ENCODE measurements around the gene EPHA4.

The EPHA4 gene

DNA sequence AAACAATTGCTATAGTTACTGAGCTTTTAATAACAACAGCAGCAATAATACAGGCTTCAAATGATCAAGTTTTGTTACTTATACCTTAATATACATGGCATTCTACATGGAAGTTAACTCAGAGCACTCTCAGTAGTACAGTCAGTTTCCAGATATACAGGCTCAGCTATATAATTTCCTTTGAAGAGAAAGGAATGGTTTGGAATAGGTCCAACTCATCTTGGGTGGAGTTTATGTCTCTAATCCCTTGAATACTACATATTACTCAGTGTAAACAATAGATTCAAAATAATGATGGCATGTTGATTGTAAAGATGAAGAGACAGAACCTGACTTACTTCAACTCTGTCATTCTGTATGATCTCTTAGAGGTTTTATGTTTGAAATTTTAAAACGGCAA, 174.9 kb downstream of the EPHA4 start:
- Histone ChIP-seq H3K27me3 (ENCODE audit: insufficient read depth, low read depth) (no peaks in the 10 kb centered on the region), H3K4me2 (no peak overlapping the region), H2AFZ (ENCODE audit: low read depth) (no peak overlapping the region), H4K20me1 (ENCODE audit: insufficient read depth) (no peaks in the 10 kb centered on the region), H3K4me3 (IDR thresholded peaks at IDR 0.05; ENCODE audit: insufficient read depth, low read depth, low read length) (no peak overlapping the region), H3K36me3 (ENCODE audit: insufficient read depth) (no peaks in the 10 kb centered on the region), H3K79me2 (ENCODE audit: insufficient read depth, low read depth) (no peaks in the 10 kb centered on the region), H3K9ac (no peak overlapping the region), H3K27ac (no peak overlapping the region), H3K4me1 (ENCODE audit: low read depth, poor library complexity, severe bottlenecking) (no peaks in the 10 kb centered on the region)
- TF ChIP-seq, protein P1, sequence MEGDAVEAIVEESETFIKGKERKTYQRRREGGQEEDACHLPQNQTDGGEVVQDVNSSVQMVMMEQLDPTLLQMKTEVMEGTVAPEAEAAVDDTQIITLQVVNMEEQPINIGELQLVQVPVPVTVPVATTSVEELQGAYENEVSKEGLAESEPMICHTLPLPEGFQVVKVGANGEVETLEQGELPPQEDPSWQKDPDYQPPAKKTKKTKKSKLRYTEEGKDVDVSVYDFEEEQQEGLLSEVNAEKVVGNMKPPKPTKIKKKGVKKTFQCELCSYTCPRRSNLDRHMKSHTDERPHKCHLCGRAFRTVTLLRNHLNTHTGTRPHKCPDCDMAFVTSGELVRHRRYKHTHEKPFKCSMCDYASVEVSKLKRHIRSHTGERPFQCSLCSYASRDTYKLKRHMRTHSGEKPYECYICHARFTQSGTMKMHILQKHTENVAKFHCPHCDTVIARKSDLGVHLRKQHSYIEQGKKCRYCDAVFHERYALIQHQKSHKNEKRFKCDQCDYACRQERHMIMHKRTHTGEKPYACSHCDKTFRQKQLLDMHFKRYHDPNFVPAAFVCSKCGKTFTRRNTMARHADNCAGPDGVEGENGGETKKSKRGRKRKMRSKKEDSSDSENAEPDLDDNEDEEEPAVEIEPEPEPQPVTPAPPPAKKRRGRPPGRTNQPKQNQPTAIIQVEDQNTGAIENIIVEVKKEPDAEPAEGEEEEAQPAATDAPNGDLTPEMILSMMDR (conservative IDR thresholded peaks at IDR 0.05; ENCODE audit: low read depth, low read length), result no peak

DNA sequence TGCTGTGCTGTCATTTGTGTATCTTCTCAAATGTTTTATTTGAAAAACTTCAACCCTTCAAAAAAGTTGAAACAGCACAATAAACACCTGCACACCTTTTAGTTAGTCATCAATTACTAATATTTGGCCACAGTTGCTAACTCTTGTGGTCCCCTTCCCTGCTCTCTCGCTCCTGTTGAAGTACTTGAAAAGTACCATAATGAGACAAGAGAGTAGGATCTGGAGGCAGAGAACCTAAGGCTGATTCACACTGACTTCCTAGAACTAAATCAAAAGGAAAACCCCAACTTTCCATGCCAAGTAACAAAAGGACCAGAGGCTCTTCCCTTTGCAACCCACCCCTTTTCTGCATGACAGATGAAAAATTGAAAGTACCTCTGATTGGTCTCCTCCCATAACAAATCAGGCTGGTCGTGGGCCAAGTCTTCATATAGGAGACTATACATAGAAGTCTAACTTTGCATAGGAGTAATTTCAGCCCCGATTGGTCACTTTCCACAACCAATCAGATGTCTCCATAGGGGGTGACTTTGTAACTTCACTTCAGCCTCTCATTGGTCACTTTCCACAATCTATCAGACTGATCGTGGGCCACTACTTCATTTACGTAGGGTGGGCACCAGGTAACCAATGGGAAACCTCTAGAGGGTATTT, 179.7 kb downstream of the EPHA4 start:
- Histone ChIP-seq H2AFZ (ENCODE audit: low read depth) (no peak overlapping the region), H4K20me1 (ENCODE audit: insufficient read depth) (no peaks in the 10 kb centered on the region), H3K36me3 (ENCODE audit: insufficient read depth) (no peaks in the 10 kb centered on the region), H3K27ac (no peak overlapping the region), H3K4me2 (no peak overlapping the region), H3K4me3 (IDR thresholded peaks at IDR 0.05; ENCODE audit: insufficient read depth, low read depth, low read length) (no peak overlapping the region), H3K9ac (no peak overlapping the region), H3K27me3 (ENCODE audit: insufficient read depth, low read depth) (no peaks in the 10 kb centered on the region), H3K4me1 (ENCODE audit: low read depth, poor library complexity, severe bottlenecking) (no peaks in the 10 kb centered on the region), H3K79me2 (ENCODE audit: insufficient read depth, low read depth) (no peaks in the 10 kb centered on the region)
- TF ChIP-seq, protein P1 (conservative IDR thresholded peaks at IDR 0.05; ENCODE audit: low read depth, low read length), result no peak

DNA sequence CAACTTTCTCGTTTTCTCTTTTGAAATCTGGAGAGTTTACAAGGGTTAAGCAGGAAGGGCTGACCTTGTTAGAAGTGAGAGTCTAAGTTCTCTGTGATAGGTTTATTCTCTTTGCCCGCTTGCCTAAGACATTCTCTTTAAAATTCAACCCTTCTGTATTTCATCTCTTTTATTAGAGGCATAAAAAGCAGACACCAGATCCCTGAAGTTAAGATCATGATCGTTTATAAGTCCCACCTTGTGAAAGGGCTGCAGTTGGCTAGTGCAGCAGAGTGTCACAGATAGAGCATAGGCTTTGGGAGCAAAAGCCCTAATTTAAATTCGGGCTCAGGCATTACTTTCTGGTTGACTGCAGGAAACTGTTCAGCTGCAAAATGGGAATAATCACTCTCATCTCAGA, 181.2 kb downstream of the EPHA4 start:
- no peaks in the 10 kb centered on the region for H3K4me1 ChIP-seq (ENCODE audit: low read depth, poor library complexity, severe bottlenecking)
- H3K4me2 ChIP-seq, result no peak overlapping the region
- no peaks in the 10 kb centered on the region for H3K36me3 ChIP-seq (ENCODE audit: insufficient read depth)
- no peaks in the 10 kb centered on the region for H3K27me3 ChIP-seq (ENCODE audit: insufficient read depth, low read depth)
- no peak overlapping the region for H3K27ac ChIP-seq
- no peak overlapping the region for H2AFZ ChIP-seq (ENCODE audit: low read depth)
- H3K79me2 ChIP-seq (ENCODE audit: insufficient read depth, low read depth), result no peaks in the 10 kb centered on the region
- no peak overlapping the region for H3K9ac ChIP-seq
- H3K4me3 ChIP-seq (IDR thresholded peaks at IDR 0.05; ENCODE audit: insufficient read depth, low read depth, low read length), result no peak overlapping the region
- no peaks in the 10 kb centered on the region for H4K20me1 ChIP-seq (ENCODE audit: insufficient read depth)
- TF ChIP-seq, protein P1 (conservative IDR thresholded peaks at IDR 0.05; ENCODE audit: low read depth, low read length), result no peak

DNA sequence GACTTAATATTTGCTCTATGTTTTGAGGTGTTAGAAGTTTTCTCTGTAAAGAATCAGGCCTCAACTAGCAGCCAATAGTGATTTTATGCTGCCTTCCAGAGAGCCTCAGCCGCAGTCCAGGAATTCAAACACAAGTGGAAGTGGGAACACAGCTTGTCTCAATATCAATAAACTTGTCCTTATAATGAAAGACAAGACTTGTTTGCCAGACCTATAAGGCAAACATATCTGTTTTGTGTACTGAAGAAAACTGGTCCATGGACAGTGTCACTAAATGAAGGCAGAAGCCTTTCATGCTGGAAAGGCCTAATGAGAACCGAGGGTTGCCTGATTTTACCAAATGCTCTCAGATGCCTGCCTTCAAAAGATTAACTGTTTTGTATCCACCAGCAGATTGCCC, 182.2 kb downstream of the EPHA4 start:
- Histone ChIP-seq H3K4me3 (IDR thresholded peaks at IDR 0.05; ENCODE audit: insufficient read depth, low read depth, low read length) (no peak overlapping the region), H3K27me3 (ENCODE audit: insufficient read depth, low read depth) (no peaks in the 10 kb centered on the region), H3K36me3 (ENCODE audit: insufficient read depth) (no peaks in the 10 kb centered on the region), H3K9ac (no peak overlapping the region), H3K27ac (no peak overlapping the region), H4K20me1 (ENCODE audit: insufficient read depth) (no peaks in the 10 kb centered on the region), H3K4me2 (no peak overlapping the region), H3K4me1 (ENCODE audit: low read depth, poor library complexity, severe bottlenecking) (no peaks in the 10 kb centered on the region), H2AFZ (ENCODE audit: low read depth) (no peak overlapping the region), H3K79me2 (ENCODE audit: insufficient read depth, low read depth) (no peaks in the 10 kb centered on the region)
- TF ChIP-seq, protein P1 (conservative IDR thresholded peaks at IDR 0.05; ENCODE audit: low read depth, low read length), result no peak

All from KMS-11 (cell line).